T-helper 2 cell treated with Interferon-gamma antibody and Interleukin-4, amounts not matched to agents 5 μg/mL and 100 μg/mL, for 36 hours (primary cell): ENCODE data around the gene MCHR1.
"Not testable (repeated sequence)": the region's sequence is repeated elsewhere in the genome, so short reads cannot be mapped to it uniquely, and the experiment has no call there.

Source experiments
- DNase-seq: peaks from one replicate; pipeline ENCODE4 v3.0.0; 2021; ENCODE audit warnings: low spot score
- H3K27ac Mint-ChIP-seq: one replicate; pipeline ENCODE4 v1.8.0; 2021; ENCODE audit warnings: mild to moderate bottlenecking, mixed read lengths
- H3K27me3 Mint-ChIP-seq: one replicate; pipeline ENCODE4 v1.8.0; 2021; ENCODE audit warnings: low read depth, mixed read lengths
- H3K36me3 Mint-ChIP-seq: one replicate; pipeline ENCODE4 v1.8.0; 2021; ENCODE audit warnings: low read depth, mixed read lengths
- H3K4me1 Mint-ChIP-seq: one replicate; pipeline ENCODE4 v1.8.0; 2021; ENCODE audit warnings: low read depth, mixed read lengths
- H3K4me3 Mint-ChIP-seq: one replicate; pipeline ENCODE4 v1.8.0; 2022; ENCODE audit warnings: mild to moderate bottlenecking, moderate library complexity, mixed read lengths
- H3K9me3 Mint-ChIP-seq: one replicate; pipeline ENCODE4 v1.8.0; 2021; ENCODE audit warnings: mixed read lengths

MCHR1 gene

GRCh38 chr22:40645579-40646197 lies 33.6 kb upstream of the MCHR1 start:
- Mint-ChIP-seq H3K27ac (no peak overlapping the region), H3K4me1 (peaks cover 7% of the 10 kb centered on the region), H3K9me3 (no peaks in the 10 kb centered on the region), H3K36me3 (no peaks in the 10 kb centered on the region), H3K4me3 (no peak overlapping the region), H3K27me3 (no peaks in the 10 kb centered on the region)
- DNase-seq, result no peak

GRCh38 chr22:40648386-40648785 lies 30.9 kb upstream of the MCHR1 start:
- no peak for DNase-seq
- Mint-ChIP-seq H3K36me3 (no peaks in the 10 kb centered on the region), H3K4me3 (no peak overlapping the region)

GRCh38 chr22:40651057-40651456 lies 28.2 kb upstream of the MCHR1 start:
- no peaks in the 10 kb centered on the region for H3K9me3 Mint-ChIP-seq
- no peak for DNase-seq
- H3K27ac Mint-ChIP-seq, result no peak overlapping the region
- H3K4me1 Mint-ChIP-seq, result peaks cover 15% of the 10 kb centered on the region
- no peaks in the 10 kb centered on the region for H3K27me3 Mint-ChIP-seq
- no peak overlapping the region for H3K4me3 Mint-ChIP-seq
- no peaks in the 10 kb centered on the region for H3K36me3 Mint-ChIP-seq

More at GRCh38 chr22:40648386-40648785, 30.9 kb upstream of the MCHR1 start:
- H3K4me1 Mint-ChIP-seq, result peaks cover 17% of the 10 kb centered on the region
- H3K27me3 Mint-ChIP-seq, result no peaks in the 10 kb centered on the region
- H3K27ac Mint-ChIP-seq, result no peak overlapping the region
- no peaks in the 10 kb centered on the region for H3K9me3 Mint-ChIP-seq

GRCh38 chr22:40651563-40652501 lies 27.5 kb upstream of the MCHR1 start:
- H3K4me1 Mint-ChIP-seq, result peaks cover 12% of the 10 kb centered on the region
- peak overlapping the region; percentile 76 for H3K4me3 Mint-ChIP-seq
- no peaks in the 10 kb centered on the region for H3K9me3 Mint-ChIP-seq
- H3K27ac Mint-ChIP-seq, result peak overlapping the region; percentile 92
- no peaks in the 10 kb centered on the region for H3K27me3 Mint-ChIP-seq
- peak; percentile 92 for DNase-seq
- no peaks in the 10 kb centered on the region for H3K36me3 Mint-ChIP-seq

- Mint-ChIP-seq H3K27me3 (no peaks in the 10 kb centered on the region), H3K36me3 (no peaks in the 10 kb centered on the region), H3K27ac (no peak overlapping the region), H3K4me1 (peaks cover 12% of the 10 kb centered on the region), H3K4me3 (no peak overlapping the region), H3K9me3 (no peaks in the 10 kb centered on the region)
- no peak for DNase-seq
Observed at GRCh38 chr22:40653361-40653760, 25.9 kb upstream of the MCHR1 start.

- no peaks in the 10 kb centered on the region for H3K27me3 Mint-ChIP-seq
- H3K9me3 Mint-ChIP-seq, result no peaks in the 10 kb centered on the region
- DNase-seq, result no peak
- H3K4me1 Mint-ChIP-seq, result peaks cover 10% of the 10 kb centered on the region
- H3K4me3 Mint-ChIP-seq, result no peak overlapping the region
- H3K36me3 Mint-ChIP-seq, result peaks cover 1% of the 10 kb centered on the region
- H3K27ac Mint-ChIP-seq, result no peak overlapping the region
Observed at GRCh38 chr22:40654522-40655167, 24.6 kb upstream of the MCHR1 start.

- H3K36me3 Mint-ChIP-seq, H3K9me3 Mint-ChIP-seq, H3K4me1 Mint-ChIP-seq, H3K4me3 Mint-ChIP-seq, H3K27me3 Mint-ChIP-seq, DNase-seq, H3K27ac Mint-ChIP-seq: not testable (repeated sequence)
Observed at GRCh38 chr22:40655941-40656340, 23.3 kb upstream of the MCHR1 start.

GRCh38 chr22:40656651-40657050 lies 22.6 kb upstream of the MCHR1 start:
- not testable (repeated sequence) for H3K27ac Mint-ChIP-seq, H3K9me3 Mint-ChIP-seq, H3K4me3 Mint-ChIP-seq, DNase-seq, H3K27me3 Mint-ChIP-seq, H3K36me3 Mint-ChIP-seq, H3K4me1 Mint-ChIP-seq

GRCh38 chr22:40659166-40659565 lies 20.1 kb upstream of the MCHR1 start:
- H3K27me3 Mint-ChIP-seq, result no peaks in the 10 kb centered on the region
- H3K4me3 Mint-ChIP-seq, result no peak overlapping the region
- H3K36me3 Mint-ChIP-seq, result peaks cover 1% of the 10 kb centered on the region
- no peaks in the 10 kb centered on the region for H3K4me1 Mint-ChIP-seq
- no peaks in the 10 kb centered on the region for H3K9me3 Mint-ChIP-seq
- H3K27ac Mint-ChIP-seq, result no peak overlapping the region
- DNase-seq, result no peak

- no peaks in the 10 kb centered on the region for H3K27me3 Mint-ChIP-seq
- no peaks in the 10 kb centered on the region for H3K4me1 Mint-ChIP-seq
- no peak overlapping the region for H3K27ac Mint-ChIP-seq
- H3K9me3 Mint-ChIP-seq, result no peaks in the 10 kb centered on the region
- no peak for DNase-seq
- peaks cover 1% of the 10 kb centered on the region for H3K36me3 Mint-ChIP-seq
- no peak overlapping the region for H3K4me3 Mint-ChIP-seq
Observed at GRCh38 chr22:40660730-40661129, 18.6 kb upstream of the MCHR1 start.

GRCh38 chr22:40661671-40662070 lies 17.6 kb upstream of the MCHR1 start:
- peaks cover 1% of the 10 kb centered on the region for H3K36me3 Mint-ChIP-seq
- DNase-seq, result no peak
- no peak overlapping the region for H3K4me3 Mint-ChIP-seq
- no peaks in the 10 kb centered on the region for H3K27me3 Mint-ChIP-seq
- no peak overlapping the region for H3K27ac Mint-ChIP-seq
- H3K9me3 Mint-ChIP-seq, result no peaks in the 10 kb centered on the region
- H3K4me1 Mint-ChIP-seq, result no peaks in the 10 kb centered on the region

- H3K4me3 Mint-ChIP-seq, result no peak overlapping the region
- H3K27me3 Mint-ChIP-seq, result no peaks in the 10 kb centered on the region
- H3K36me3 Mint-ChIP-seq, result peaks cover 3% of the 10 kb centered on the region
- H3K9me3 Mint-ChIP-seq, result peaks cover 7% of the 10 kb centered on the region
- peaks cover 18% of the 10 kb centered on the region for H3K4me1 Mint-ChIP-seq
- no peak for DNase-seq
- H3K27ac Mint-ChIP-seq, result no peak overlapping the region
Observed at GRCh38 chr22:40665312-40665711, 14.0 kb upstream of the MCHR1 start.

GRCh38 chr22:40666151-40666848 lies 13.0 kb upstream of the MCHR1 start:
- no peak overlapping the region for H3K4me3 Mint-ChIP-seq
- H3K27me3 Mint-ChIP-seq, result no peaks in the 10 kb centered on the region
- DNase-seq, result no peak
- H3K27ac Mint-ChIP-seq, result no peak overlapping the region
- H3K4me1 Mint-ChIP-seq, result peaks cover 18% of the 10 kb centered on the region
- H3K9me3 Mint-ChIP-seq, result peaks cover 7% of the 10 kb centered on the region
- peaks cover 3% of the 10 kb centered on the region for H3K36me3 Mint-ChIP-seq
